ENCODE results near the gene SLC25A45. TPM values are rescaled to one million over a fixed set of nuclear protein-coding genes. Genes with fewer than 3 reads are reported as not detected.
"Not testable (repeated sequence)": the region's sequence is repeated elsewhere in the genome, so short reads cannot be mapped to it uniquely, and the experiment has no call there.

SLC25A45 gene
- polyA plus RNA-seq, 1 of the 3 experiments (the other 2 are of a cell fraction) = 3.6 TPM

GRCh38 chr11:65415499-65416340 is 33.3 kb upstream of the SLC25A45 start (continued):
- TF ChIP-seq TAF1 (IDR thresholded peaks at IDR 0.05; ENCODE audit: borderline replicate concordance, low read depth, low read length) = no peak

GRCh38 chr11:65414776-65415498 is 32.5 kb upstream of the SLC25A45 start:
- ChIA-PET CTCF (interaction anchor here (0.9 to 13.0 kb wide), 24 partner anchors 9 to 195 kb away, joined by 3 to 223 read pairs (median 10); partner anchors contain the start of genes FAM89B, FRMD8 and MALAT1), POLR2A (interaction anchor here (0.8 to 17.2 kb wide), 5 partner anchors 8 to 83 kb away, joined by 3 to 1027 read pairs (median 9); partner anchors contain the start of genes MALAT1 and NEAT1)
- H3K36me3 ChIP-seq (replicated peaks in 1 of 2; ENCODE audit: control insufficient read depth in 1 of 2, insufficient read depth in 2 of 2, low read length in 1 of 2) = peaks cover 0 to 8% of the 10 kb centered on the region in 2 experiments
- no peaks in the 10 kb centered on the region for H3K9me2 ChIP-seq
- H3K27me3 ChIP-seq (ENCODE audit: insufficient read depth) = no peaks in the 10 kb centered on the region
- H3K79me2 ChIP-seq (ENCODE audit: insufficient read depth) = peaks cover 44% of the 10 kb centered on the region
- H2AFZ ChIP-seq (ENCODE audit: low read depth) = no peak overlapping the region
- H3K4me1 ChIP-seq (ENCODE audit: control insufficient read depth in 1 of 2, insufficient read depth in 2 of 2, low read depth in 1 of 2, low read length in 1 of 2) = peaks cover 40 to 42% of the 10 kb centered on the region in 2 experiments; a peak in 3 of 4 replicates
- no peak for DNase-seq
- no peak overlapping the region for H3K27ac ChIP-seq (ENCODE audit: low read depth in 2 of 2, low read length in 1 of 2)
- H3K9me3 ChIP-seq = no peaks in the 10 kb centered on the region
- WGBS (ENCODE audit: low lambda C conversion rate) = 82% methylated on average over 8 of the region's 11 CpGs
- H3F3A ChIP-seq (replicated peaks; ENCODE audit: insufficient read depth) = peaks cover 24% of the 10 kb centered on the region
- no peaks in the 10 kb centered on the region for H4K20me1 ChIP-seq (ENCODE audit: insufficient read depth)
- no peak overlapping the region for H3K4me2 ChIP-seq
- no peak for TF ChIP-seq FOSL2 (IDR thresholded peaks at IDR 0.05; ENCODE audit: borderline replicate concordance, low read depth)
- no peak for TF ChIP-seq TCF12 (IDR thresholded peaks at IDR 0.05)
- TF ChIP-seq SMC3 (IDR thresholded peaks at IDR 0.05; ENCODE audit: low read depth, low read length) = no peak
- no peak for TF ChIP-seq TEAD4 (IDR thresholded peaks at IDR 0.05; ENCODE audit: borderline replicate concordance, insufficient read depth)
- no peak overlapping the region for H3K9ac ChIP-seq
- H3K4me3 ChIP-seq (ENCODE audit: low read depth in 2 of 2, low read length in 1 of 2) = no peak overlapping the region

GRCh38 chr11:65413077-65413664 is 30.7 kb upstream of the SLC25A45 start:
- not testable (repeated sequence) for H3K9ac ChIP-seq; H2AFZ ChIP-seq (ENCODE audit: low read depth); H3K9me3 ChIP-seq; H3K4me3 ChIP-seq (ENCODE audit: low read depth in 2 of 2, low read length in 1 of 2); H3K4me2 ChIP-seq; H3K27ac ChIP-seq (ENCODE audit: low read depth in 2 of 2, low read length in 1 of 2); H3K27me3 ChIP-seq (ENCODE audit: insufficient read depth); DNase-seq; H3K9me2 ChIP-seq; H4K20me1 ChIP-seq (ENCODE audit: insufficient read depth)
- Histone ChIP-seq H3K79me2 (ENCODE audit: insufficient read depth) (peaks cover 26% of the 10 kb centered on the region), H3F3A (replicated peaks; ENCODE audit: insufficient read depth) (peaks cover 17% of the 10 kb centered on the region), H3K36me3 (replicated peaks in 1 of 2; ENCODE audit: control insufficient read depth in 1 of 2, insufficient read depth in 2 of 2, low read length in 1 of 2) (peaks cover 13 to 15% of the 10 kb centered on the region in 2 experiments), H3K4me1 (ENCODE audit: control insufficient read depth in 1 of 2, insufficient read depth in 2 of 2, low read depth in 1 of 2, low read length in 1 of 2) (peaks cover 23 to 25% of the 10 kb centered on the region in 2 experiments; a peak in 3 of 4 replicates)
- CTCF ChIA-PET = interaction anchor here (0.7 to 13.0 kb wide), 5 partner anchors 14 to 95 kb away, joined by 3 to 223 read pairs (median 6); partner anchors contain the start of genes MALAT1 and SLC25A45
- POLR2A ChIA-PET = interaction anchor here (0.6 kb wide), 1 partner anchor 99 kb away, joined by 4 read pairs; no protein-coding TSS in a partner anchor
- 93% methylated on average over 15 of the region's 15 CpGs for WGBS (ENCODE audit: low lambda C conversion rate)

Measured in SK-N-SH (cell line).